Stimulated activated naive CD4-positive, alpha-beta T cell (primary cell): ENCODE measurements around the gene SLC5A7.

Experiments
- DNase-seq, 6 experiments: peaks; one replicate each; lab custom pipeline; 2025; lab: John Stamatoyannopoulos, UW

Gene SLC5A7

DNA sequence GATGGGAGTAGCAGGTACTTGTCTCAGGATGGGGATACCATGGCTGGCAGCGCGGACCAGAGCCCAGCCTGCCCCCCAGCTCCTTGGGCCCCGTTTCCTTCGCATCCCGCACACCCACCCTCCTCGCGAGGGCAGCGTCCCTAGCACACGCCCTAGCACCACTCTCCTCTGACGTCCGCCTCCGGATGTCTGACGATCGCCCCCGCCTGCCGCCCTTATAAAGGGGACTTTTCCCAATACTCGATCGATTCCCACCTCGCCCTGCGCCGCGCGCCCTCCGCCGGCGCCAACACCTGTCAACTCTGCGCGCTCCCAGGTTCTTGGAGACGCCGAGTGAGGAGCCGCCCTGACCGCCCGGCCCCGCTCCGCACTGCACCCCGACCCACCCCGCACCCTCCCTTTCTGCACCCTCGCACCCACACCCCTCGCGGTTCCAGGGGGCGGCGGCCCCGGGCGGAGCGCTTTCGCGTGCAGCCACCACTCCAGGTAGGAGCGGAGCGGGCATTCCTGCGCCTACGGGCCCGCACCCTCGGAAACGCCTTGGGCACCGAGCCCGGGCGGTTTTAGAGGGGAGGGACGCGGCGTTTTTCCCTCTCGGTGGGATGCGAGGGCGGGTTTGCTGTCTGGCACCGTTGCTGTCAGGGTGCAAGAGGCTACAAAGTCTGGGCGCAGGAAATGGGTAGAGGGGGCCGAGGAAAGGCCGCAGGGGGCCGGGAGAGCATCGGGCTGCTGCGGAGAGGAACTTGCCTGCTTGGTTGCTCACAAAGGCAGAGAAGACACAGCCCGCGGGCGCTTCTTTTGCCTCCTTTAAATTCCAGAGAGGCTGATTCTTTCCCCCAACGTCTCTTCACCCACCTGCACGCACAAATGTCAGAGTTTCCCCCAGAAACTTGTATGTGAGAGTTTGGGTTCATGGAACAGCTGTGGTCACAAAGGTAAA lies at the start of gene SLC5A7:
Gene SLC5A7, plus strand, starts transcription at position 247 of the 940 bp plus-strand sequence. CDS start 1,632 bp downstream, outside the sequence.
- no peak for DNase-seq

DNA sequence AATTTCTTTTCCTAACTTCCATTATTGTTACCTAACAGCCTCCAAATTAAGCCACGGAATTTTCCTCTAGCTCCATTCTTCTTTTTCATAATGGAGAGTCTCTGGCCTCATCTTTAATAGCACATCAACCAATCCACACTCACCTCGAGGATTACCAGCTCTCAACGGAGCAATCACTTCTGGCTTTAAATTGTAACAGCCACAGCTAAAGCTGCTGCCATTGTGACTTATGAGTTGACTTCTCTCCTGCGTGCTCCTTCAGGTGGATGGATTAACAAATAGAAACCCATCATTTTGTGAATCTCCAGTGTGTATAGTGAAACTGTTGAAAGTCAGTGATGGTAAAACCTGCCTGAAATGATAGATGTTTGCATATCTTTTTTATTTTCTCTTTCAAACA lies 24.9 kb upstream of the SLC5A7 start:
- no peak for DNase-seq

DNA sequence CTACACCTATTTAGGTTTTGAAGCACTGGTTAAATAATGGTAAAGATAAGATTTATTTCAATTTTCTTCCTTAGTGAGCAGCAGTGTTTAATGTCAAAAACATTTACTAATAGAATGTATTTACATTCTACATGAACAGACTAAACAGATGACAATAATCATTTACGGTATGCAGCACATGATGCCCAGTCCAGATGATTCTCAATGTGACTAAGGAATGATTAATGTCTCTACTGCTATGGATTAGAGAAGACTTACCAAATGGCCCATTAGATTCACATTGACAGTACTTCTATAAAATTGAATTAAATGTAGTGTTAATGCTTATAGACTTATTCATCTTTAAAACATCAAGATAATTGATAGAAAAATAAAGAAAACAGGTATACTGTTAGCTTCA lies 22.1 kb upstream of the SLC5A7 start:
- DNase-seq: no peak

DNA sequence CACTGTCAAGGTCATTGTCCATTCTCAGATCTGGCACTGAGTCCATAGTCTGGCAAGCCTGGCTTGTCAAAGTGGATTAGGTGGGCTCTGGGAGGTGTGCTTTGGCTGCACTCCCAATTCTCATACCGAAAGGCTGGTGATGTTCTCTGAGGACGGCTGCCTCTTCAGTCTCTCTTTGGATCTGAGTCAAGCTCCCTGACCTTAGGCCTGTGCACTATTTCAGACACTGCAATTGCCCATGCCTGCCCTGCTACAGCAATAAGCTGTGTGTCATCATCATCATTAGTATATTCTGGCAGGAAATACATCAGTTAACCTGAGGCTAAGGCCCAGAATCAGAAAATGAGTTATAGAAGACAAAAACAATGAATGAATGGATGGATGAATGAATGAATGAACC lies 1.6 kb upstream of the SLC5A7 start:
- DNase-seq: no peak

DNA sequence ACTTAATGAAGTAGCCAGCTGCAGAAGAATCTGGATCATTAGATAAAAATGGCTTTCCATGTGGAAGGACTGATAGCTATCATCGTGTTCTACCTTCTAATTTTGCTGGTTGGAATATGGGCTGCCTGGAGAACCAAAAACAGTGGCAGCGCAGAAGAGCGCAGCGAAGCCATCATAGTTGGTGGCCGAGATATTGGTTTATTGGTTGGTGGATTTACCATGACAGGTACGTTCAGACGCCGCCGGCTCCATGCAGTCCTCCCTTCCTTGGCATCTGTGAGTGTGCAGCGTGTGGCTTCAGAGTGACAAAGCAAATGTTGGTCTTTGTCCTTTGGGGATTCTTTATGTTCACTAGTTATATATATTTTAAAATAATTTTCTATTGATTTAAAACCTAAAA lies 1.8 kb downstream of the SLC5A7 start:
- no peak for DNase-seq

DNA sequence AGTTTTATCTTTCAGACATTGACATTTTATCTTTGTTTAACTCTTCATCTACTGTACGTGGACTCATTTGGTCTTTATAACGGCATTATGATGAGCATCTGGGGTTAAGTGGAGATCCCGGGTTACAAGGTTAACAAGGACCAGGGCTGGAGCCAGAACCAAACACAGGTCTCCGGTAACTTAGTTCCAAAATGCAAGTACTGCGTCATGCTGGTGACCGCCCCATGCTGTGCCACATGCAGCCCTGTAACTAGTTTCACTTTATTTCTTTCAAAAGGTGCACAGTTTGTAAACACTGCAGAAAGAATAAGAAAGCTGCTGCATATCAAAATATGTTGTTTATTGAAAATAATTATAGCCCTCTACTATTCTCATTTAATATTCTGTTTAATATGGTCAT lies 3.1 kb downstream of the SLC5A7 start:
- no peak for DNase-seq

DNA sequence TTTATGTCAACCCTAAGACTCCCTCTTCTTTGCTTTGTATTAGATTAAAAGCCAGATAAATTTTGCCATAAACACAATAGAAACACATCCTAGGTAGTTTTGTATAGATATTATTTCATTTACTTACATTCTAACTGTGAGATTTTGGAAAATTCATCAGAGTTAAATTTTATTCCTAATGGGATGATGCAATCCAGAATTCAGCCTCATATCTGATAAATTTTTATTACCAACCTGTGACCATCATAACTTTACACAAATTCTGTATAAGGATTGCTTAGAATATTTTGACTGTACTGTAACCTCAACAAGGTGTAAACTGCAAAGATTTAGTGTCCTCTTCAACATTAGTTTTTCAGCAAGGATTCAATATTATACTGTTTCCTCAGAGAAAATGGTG lies 4.4 kb downstream of the SLC5A7 start:
- no peak for DNase-seq

DNA sequence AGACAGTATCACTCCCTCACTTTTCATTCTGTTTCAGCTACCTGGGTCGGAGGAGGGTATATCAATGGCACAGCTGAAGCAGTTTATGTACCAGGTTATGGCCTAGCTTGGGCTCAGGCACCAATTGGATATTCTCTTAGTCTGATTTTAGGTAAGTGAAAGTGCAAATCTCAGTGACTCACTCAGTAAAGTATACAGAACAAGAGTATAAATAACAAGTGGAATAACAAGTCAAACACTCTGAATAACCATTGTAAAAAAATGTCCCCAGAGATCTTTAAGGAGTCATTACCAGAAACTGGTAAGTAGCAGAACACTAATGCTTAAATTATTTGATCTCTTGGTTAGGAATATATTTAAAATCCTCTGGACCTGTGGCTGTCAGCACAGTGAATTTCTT lies 5.7 kb downstream of the SLC5A7 start:
- no peak for DNase-seq

DNA sequence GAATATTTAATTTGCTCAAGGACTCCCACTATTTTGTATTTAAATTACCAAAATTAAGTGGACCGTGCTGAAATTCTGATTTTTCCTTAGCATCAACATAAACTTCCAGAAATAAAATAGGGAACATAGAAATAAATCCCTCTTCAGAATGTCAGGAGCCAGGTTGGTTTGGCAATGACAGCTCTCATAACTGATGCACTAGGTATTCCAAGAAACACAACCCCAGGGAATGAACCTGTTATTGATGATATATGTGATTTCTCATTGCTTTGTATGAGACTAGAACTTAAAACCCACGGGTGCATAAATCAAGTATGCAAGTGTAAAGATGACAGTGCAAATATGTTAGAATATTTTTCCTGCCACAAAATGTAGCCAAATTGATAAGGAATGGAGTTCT lies 12.8 kb downstream of the SLC5A7 start:
- DNase-seq: no peak

DNA sequence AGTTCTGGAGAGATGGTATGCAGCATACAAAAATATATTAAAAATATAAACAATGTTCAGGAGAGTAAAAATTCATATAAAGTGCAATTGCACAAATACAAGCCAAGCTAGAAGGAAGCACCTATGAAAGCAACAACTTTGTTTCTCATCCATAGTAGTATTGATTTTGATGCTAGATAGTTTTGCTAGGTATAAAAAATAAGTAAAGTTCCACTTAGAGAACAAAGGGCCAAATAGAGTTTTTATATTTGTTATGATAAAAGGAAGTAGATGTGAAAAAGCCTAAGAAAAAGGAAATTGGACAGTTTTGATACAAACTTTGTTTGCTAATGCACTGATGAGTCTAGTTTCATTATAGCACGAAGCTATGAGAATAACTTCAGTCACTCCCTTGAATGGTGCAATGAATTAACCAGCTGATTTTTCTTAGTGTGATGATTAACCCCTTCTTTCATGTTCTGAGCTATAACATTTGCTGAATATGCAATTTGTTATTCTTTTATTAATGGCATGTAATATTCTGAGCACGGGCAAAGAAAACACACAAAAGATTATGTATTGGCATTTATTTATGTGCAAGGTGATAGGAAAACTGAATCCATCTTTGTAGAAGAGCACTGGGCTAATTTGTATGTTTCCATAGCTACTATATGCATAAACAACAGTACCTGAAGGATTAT lies 24.7 kb downstream of the SLC5A7 start:
- DNase-seq: no peak

DNA sequence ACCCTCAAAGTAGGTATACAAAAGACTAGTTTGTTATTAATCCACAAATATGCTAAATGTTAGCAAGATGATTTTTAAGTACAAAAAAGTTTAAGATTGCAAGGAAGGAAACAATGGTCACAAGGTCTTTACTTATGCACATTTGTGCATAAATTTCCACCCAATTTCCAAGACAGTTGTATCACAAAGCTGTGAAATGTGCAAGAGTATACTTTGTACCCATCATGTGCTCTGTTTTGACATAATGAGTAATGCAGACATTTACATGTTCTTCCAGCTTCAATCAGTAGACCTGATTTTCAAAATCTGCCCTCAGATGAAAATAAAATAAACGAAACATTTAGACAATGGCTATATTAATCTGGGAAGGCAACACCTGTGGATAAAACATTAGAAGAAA lies 27.0 kb downstream of the SLC5A7 start:
- DNase-seq: no peak

DNA sequence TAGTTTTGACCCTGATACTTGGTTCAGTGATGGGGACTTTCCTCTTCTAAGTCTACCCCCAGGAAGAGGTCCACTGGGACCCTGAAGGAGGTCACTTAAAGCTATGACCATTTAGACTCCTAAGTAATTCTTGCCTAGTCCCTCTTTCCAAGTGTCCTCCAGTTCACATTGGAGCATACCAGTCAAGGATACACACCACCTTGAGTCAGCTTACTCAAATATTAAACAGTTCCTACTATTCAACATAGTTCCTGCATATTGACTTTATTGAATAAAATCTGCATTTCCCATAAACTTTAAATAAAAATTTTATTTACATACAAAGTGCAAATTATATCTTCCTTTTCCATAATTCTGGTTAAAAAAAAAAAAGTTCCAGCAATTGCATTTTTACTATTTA lies 36.3 kb downstream of the SLC5A7 start:
- DNase-seq: no peak

DNA sequence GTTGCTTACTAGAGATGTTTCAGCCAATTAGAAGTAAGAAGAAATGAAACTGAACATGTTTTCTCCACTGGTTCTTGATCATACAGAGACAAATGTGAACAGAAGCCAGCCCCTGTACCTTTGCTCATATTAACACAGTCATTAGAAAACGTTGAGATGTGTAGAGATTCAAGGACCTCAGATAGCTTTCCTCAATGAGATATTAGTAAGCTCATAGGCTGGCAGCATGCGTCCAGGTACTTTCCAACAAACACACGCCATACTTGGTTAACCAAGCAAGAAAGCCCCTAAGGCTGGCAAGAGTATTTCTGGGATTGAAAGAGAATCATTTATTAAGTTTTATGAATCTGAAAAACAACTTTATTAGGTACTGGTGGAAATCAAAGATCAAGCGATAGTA lies 37.5 kb downstream of the SLC5A7 start:
- DNase-seq: no peak

DNA sequence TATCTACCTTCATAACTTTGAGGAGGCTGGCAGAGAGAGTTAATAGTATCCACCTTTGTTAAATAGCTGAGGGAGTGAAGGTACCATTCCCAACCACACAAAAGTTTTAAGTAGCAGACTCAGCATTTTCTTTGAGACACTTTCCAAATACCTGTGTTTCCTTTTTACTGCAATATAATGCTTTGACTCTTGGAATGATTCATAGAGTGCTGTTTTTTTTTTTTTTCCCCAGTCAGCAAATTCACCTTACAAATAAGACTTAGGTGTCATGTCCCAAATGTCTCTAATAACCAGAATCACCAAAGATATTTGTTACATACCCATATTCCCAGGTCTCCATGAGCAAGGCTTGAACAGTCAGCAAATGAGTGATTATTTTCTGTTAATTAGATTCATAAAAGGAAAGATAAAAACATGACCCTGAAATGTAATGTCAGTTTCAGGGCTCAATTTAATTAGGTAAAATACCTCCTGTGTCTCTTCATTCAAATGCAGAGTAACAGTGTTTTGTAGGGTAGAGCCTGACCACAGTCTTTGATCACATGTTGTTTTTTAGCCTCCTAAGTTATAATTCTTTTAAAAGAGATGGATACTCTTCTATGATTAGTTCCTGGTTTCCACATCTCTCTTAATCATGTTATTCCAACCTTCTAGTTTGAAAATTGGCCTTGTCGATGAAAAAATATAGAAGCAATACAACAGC lies 39.9 kb downstream of the SLC5A7 start:
- no peak for DNase-seq

DNA sequence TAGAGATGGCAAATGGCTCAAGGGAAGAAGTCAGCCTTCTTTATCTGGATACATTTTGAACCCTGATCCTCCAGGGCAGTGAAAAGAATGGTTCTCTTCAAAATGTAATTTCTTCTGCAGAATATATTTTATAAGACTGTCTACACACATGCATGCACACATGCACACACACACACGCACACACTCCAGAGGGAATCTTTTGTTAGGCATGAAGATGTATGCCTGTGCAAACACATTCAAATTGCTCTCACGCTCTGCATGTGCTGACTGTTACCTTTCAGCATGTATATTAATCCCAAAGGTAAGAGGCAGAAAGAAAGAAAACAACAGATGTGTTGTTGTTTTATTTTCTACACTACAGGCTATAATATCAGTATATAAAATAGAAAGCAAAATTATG lies 43.2 kb downstream of the SLC5A7 start:
- no peak for DNase-seq

DNA sequence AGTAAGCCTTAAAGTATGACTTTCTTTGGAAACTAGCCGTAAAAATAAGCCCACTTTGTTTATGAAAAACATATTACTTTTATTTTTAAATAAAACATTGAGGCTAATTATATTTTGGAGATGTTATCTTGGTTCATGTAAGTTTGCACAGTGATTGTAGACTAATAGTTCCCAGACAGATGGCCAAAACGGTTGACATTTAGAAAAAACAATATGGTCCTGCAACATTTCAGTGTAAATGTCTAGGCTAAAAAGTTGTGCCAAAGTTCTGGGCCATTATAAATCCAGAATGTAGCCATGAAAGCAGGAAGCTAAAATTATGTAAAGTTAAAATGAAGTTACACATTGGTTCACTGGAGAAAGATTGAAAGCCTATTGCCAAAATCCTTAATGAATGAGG lies 43.6 kb downstream of the SLC5A7 start:
- DNase-seq: no peak

DNA sequence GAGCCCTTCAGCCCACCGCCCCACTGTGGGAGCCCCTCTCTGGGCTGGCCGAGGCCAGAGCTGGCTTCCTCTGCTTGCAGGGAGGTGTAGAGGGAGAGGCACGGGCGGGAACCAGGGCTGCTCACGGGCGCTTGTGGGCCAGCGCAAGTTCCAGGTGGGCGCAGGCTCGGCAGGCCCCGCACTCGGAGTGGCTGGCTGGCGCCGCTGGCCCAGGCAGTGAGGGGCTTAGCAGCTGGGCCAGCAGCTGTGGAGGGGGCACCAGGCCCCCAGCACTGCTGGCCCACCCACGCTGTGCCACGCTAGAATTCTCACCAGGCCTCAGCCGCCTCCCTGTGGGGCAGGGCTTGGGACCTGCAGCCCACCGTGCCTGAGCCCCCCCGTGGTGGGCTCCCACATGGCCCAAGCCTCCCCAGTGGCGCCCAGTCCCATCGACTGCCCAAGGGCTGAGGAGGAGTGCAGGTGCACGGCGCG lies 45.2 kb downstream of the SLC5A7 start:
- DNase-seq: no peak

DNA sequence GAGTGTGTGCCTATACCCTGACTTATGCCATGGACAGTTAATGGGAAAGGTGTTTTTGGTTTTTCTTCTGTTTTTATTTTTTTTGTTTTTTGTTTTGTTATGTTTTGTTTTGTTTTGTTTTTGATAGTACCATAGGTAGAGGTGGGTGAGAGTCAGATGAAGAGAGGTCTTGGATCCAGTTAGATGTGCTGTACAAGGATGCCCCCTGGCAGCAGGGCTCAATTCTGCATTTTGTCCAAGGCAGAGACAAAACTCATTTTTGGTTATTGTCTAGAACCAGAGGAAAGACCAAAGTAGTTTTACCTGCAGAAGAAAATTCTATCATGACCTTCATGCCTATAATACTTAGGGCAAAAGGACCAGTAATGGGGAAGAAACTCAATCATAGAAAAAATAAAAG lies 48.5 kb downstream of the SLC5A7 start:
- DNase-seq: no peak

DNA sequence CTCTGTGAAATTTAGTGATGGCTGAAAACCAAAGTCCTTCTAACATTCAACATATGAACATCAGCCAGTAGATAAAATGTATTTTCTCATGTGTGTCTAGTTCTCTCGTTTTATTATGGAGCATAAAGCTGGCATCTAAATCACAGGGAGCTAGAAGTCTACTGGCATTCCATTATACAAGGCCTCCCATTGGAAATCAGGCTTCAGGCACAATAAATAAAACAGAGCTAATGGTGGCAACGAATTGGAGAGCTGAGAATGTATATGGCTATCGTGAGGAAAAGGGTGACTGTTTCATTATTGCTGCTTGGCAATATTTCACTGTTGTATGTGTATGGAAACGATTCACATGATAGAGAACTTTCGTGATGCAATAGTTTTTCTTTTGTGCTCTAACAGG lies 62.4 kb downstream of the SLC5A7 start:
- DNase-seq: no peak

DNA sequence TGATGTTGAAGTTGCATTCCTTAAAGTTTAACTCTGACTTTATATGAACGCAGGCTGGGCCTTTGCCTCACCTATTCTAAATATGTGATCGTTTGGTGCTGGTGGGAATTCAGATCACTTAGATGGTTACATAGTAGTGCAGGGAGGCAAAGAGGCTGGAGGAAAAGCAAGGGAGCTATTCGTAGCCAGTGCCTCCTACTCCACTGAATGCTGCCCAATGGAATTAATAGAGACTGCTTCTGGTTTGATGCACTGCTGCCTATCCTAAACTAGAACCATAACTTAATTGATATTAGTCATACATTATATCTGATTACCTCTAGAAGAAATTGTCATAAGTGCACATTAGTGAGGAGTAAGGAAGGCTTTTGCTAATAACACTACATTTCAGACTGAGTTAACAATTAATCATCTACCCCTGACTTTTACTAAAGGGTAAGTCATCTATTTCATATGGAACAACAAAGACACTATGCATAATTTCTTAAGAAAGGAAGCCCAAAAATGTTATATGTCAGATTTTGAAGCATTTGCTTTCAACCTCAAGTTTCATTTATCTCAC lies 72.3 kb downstream of the SLC5A7 start:
- no peak for DNase-seq

DNA sequence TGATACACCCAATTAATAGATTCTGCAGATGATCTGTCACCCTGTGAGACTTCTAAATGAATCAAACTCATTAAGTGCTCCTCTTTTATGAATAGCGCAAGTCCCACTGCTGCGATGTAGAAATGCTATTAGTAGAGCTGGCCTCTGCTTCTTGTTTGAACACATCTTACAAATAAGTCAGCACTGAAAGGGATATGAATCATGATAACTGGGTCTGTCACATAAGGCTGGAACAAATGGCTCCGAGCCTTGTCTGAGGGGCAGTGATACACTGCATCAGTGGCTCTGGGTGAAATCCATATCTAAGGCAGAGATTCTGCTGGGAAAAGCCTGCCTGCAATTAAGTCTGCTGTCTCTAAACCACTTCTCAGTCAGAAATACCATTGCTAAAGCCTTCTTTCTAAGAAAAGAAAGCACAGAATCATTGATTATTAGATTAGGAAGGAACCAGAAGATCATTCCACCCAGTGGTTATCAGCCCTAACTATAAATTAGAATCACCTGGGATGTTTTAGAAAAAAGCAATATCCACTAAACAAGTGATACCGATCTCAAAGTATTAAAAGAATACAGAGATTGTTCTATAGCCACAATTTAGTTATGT lies 75.2 kb downstream of the SLC5A7 start:
- DNase-seq: no peak
